B cell (primary cell): ENCODE measurements around the gene PHPT1. TPM values are rescaled to one million over a fixed set of nuclear protein-coding genes. Genes with fewer than 3 reads are reported as not detected.

ENCODE experiments used
- ATAC-seq: fragments of 200-7000 bp; cut with Tn5 transposase; one replicate; pipeline ENCODE4 v1.10.0; 2021; ENCODE audit warnings: low read depth, mild to moderate bottlenecking, moderate number of reproducible peaks, moderate library complexity
- CTCF ChIA-PET: fragments of 350-600 bp; sonication (Branson Sonifier 250); formaldehyde crosslinking; loops from one replicate; lab custom pipeline; 2021; ENCODE audit warnings: antibody characterized with exemption, inconsistent platforms; lab: Charles Lee
- POLR2A ChIA-PET: fragments of 350-600 bp; sonication (Branson Sonifier 250); formaldehyde crosslinking; loops from one replicate; lab custom pipeline; 2021; ENCODE audit warnings: antibody characterized with exemption; lab: Charles Lee
- DNase-seq: peaks from one replicate; pipeline ENCODE4 v3.0.0; 2013
- H2AFZ ChIP-seq: 2 replicates; pipeline ENCODE4 v1.6.1; 2012; ENCODE audit warnings: mild to moderate bottlenecking, low read depth, low read length; ENCODE audit not compliant: insufficient read depth, poor library complexity, severe bottlenecking
- H3K27ac ChIP-seq, 2 donors: 1 replicate in 1 of 2; 2 replicates in 1 of 2; pipeline ENCODE4 v1.5.1; 2012 to 2013; ENCODE audit warnings: low read length in 2 of 2, mild to moderate bottlenecking in 2 of 2, moderate library complexity in 1 of 2
- H3K27me3 ChIP-seq, 4 experiments: fragments of 200-600 bp in 1 of 4; sonication (generic) in 1 of 4; replicated peaks in 1 of 4; 1 replicate in 2 of 4; 2 replicates in 2 of 4; pipeline versions ENCODE4 v1.6.1 to v1.7.0; 2013 to 2016; ENCODE audit warnings: low read length in 3 of 4, mild to moderate bottlenecking in 2 of 4, mixed read lengths in 1 of 4, moderate library complexity in 1 of 4; ENCODE audit not compliant: insufficient read depth in 4 of 4, control insufficient read depth in 3 of 4; ENCODE audit errors: control extremely low read depth in 1 of 4
- H3K36me3 ChIP-seq, 2 experiments: replicated peaks in 1 of 2; 1 replicate in 1 of 2; 2 replicates in 1 of 2; pipeline versions ENCODE4 v1.6.1 to v1.7.1; 2013; ENCODE audit warnings: low read length in 1 of 2; ENCODE audit not compliant: insufficient read depth in 2 of 2, control insufficient read depth in 1 of 2; ENCODE audit errors: control extremely low read depth in 1 of 2, extremely low read depth in 1 of 2
- H3K4me1 ChIP-seq, 2 donors: fragments of 200-600 bp in 1 of 2; sonication (generic) in 1 of 2; 1 replicate in 1 of 2; 2 replicates in 1 of 2; pipeline versions ENCODE4 v1.5.1 to v1.6.1; 2013 to 2017; ENCODE audit warnings: low read length in 2 of 2; ENCODE audit not compliant: control insufficient read depth in 2 of 2, insufficient read depth in 2 of 2
- H3K4me2 ChIP-seq: replicated peaks from 2 replicates; pipeline ENCODE3; 2012; ENCODE audit warnings: mild to moderate bottlenecking, low read depth, low read length; ENCODE audit not compliant: poor library complexity, severe bottlenecking
- H3K4me3 ChIP-seq, 5 experiments: fragments of 200-600 bp in 1 of 5; sonication (generic) in 1 of 5; 1 replicate in 3 of 5; 2 replicates in 2 of 5; pipeline versions ENCODE4 v1.5.1 to v1.7.0; 2011 to 2016; ENCODE audit warnings: low read length in 4 of 5, mild to moderate bottlenecking in 4 of 5, low read depth in 2 of 5, control low read depth in 1 of 5, moderate library complexity in 1 of 5; ENCODE audit not compliant: insufficient read depth in 1 of 5; ENCODE audit errors: control extremely low read depth in 1 of 5, extremely low read depth in 1 of 5
- H3K79me2 ChIP-seq: fragments of 200-600 bp; sonication (generic); one replicate; pipeline ENCODE4 v1.6.0; 2016; ENCODE audit warnings: low read length; ENCODE audit not compliant: control insufficient read depth, insufficient read depth
- H3K9ac ChIP-seq: fragments of 200-600 bp; sonication (generic); 2 replicates; pipeline ENCODE4 v1.6.1; 2017; ENCODE audit warnings: mild to moderate bottlenecking, low read length, moderate library complexity
- H3K9me3 ChIP-seq, 3 donors: one replicate each; pipeline versions ENCODE4 v1.6.1 to v1.7.1; 2013; ENCODE audit warnings: low read length in 2 of 3; ENCODE audit not compliant: control insufficient read depth in 2 of 3, insufficient read depth in 1 of 3; ENCODE audit errors: control extremely low read depth in 1 of 3
- H4K20me1 ChIP-seq: 2 replicates; pipeline ENCODE4 v1.6.0; 2012; ENCODE audit warnings: mild to moderate bottlenecking, low read length; ENCODE audit not compliant: insufficient read depth, control insufficient read depth, poor library complexity, severe bottlenecking
- H3K27ac Mint-ChIP-seq: one replicate; pipeline ENCODE4 v1.8.0; 2021; ENCODE audit warnings: mixed read lengths
- H3K27me3 Mint-ChIP-seq: one replicate; pipeline ENCODE4 v1.8.0; 2021; ENCODE audit warnings: mixed read lengths
- H3K4me1 Mint-ChIP-seq: one replicate; pipeline ENCODE4 v1.8.0; 2021; ENCODE audit warnings: mixed read lengths
- H3K4me3 Mint-ChIP-seq: one replicate; pipeline ENCODE4 v1.8.0; 2021; ENCODE audit warnings: mixed read lengths
- H3K9me3 Mint-ChIP-seq: one replicate; pipeline ENCODE4 v1.8.0; 2022; ENCODE audit warnings: mixed read lengths; ENCODE audit not compliant: insufficient read depth
- EZH2 ChIP-seq: IDR thresholded peaks from 2 replicates; pipeline ENCODE4 v1.6.1; 2012; ENCODE audit warnings: borderline replicate concordance, low read depth, mild to moderate bottlenecking, moderate library complexity, low read length; ENCODE audit not compliant: insufficient read depth, poor library complexity, severe bottlenecking
- WGBS: methylation state at CpG from one replicate; pipeline ENCODE4 v1.1.5; 2013; ENCODE audit warnings: missing lambda C conversion rate; ENCODE audit not compliant: insufficient coverage; 5-methylcytosine and 5-hydroxymethylcytosine counted together
- intact Hi-C: fragments of 100-400 bp; cut with micrococcal nuclease; formaldehyde crosslinking; loops from one replicate; pipeline ENCODE4 v1.10.0; 2022
- polyA plus RNA-seq: library from polyadenylated mRNA; depleted of rRNA; stranded (reverse); fragments of >200 nt; gene quantifications from 2 replicates; pipeline ENCODE4 v1.2.3, GENCODE V29; 2012
- total RNA-seq, 2 donors: library from RNA; stranded (reverse); fragments of 120-200 nt in 1 of 2; gene quantifications; 1 replicate in 1 of 2; 2 replicates in 1 of 2; pipeline versions ENCODE4 v1.2.3 to v1.2.4, GENCODE V29; 2013 to 2022
- TF ChIP-seq, protein P1 (sequence below): fragments of 200-600 bp; IDR thresholded peaks from one replicate; pipeline ENCODE4 v1.8.0; 2022; ENCODE audit warnings: antibody characterized with exemption, mild to moderate bottlenecking

PHPT1 gene
- total and polyA plus RNA-seq, 2 donors (not counting 1 experiment from before 2014, with no cell fraction given): 36.5 to 37.2 TPM

DNA sequence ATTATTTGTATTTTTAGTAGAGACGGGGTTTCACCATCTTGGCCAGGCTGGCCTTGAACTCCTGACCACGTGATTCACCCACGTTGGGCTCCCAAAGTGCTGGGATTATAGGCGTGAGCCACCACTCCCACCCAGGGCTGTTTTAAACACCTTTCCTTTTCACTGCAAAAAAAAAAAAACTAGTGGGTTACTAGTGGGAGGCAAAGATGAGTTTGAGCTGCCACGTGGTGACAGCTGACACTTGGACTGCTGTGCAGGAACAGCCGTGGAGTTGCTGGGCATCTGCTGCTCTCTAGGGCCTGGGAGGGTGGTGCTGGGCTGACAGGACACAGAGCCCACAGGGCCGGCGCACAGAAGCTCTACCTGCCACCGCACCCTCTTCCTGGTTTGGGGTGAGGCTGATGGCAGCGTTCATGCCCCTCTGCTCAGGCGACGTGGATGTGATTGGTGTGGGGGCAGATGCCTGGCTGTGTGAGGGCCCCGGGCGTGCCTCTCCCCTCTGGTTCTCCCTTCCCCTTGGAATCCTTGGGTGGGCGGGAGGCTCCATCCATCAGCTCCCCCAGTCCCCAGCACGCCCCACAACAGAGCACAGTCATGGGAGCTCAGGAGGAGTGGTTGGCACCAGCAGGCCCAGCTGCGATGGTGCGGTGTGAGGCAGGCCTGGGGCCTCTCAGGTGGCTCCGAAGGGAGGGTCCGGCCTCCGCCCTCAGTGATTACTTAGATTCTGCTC lies 24.5 kb upstream of the PHPT1 start:
- TF ChIP-seq, protein P1, sequence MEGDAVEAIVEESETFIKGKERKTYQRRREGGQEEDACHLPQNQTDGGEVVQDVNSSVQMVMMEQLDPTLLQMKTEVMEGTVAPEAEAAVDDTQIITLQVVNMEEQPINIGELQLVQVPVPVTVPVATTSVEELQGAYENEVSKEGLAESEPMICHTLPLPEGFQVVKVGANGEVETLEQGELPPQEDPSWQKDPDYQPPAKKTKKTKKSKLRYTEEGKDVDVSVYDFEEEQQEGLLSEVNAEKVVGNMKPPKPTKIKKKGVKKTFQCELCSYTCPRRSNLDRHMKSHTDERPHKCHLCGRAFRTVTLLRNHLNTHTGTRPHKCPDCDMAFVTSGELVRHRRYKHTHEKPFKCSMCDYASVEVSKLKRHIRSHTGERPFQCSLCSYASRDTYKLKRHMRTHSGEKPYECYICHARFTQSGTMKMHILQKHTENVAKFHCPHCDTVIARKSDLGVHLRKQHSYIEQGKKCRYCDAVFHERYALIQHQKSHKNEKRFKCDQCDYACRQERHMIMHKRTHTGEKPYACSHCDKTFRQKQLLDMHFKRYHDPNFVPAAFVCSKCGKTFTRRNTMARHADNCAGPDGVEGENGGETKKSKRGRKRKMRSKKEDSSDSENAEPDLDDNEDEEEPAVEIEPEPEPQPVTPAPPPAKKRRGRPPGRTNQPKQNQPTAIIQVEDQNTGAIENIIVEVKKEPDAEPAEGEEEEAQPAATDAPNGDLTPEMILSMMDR: no peak
- TF ChIP-seq EZH2: no peak
- intact Hi-C loops: no loop called here
- H3K9me3 ChIP-seq: no peaks in the 10 kb centered on the region
- Mint-ChIP-seq H3K9me3 (no peaks in the 10 kb centered on the region), H3K4me3 (no peak overlapping the region), H3K4me1 (peaks cover 5% of the 10 kb centered on the region), H3K27ac (no peak overlapping the region), H3K27me3 (no peaks in the 10 kb centered on the region)
- H3K36me3 ChIP-seq: peaks cover 2 to 31% of the 10 kb centered on the region in 2 experiments
- no peak overlapping the region for H3K4me3 ChIP-seq
- DNase-seq (no peak), ATAC-seq (no peak)
- no peak overlapping the region for H2AFZ ChIP-seq
- WGBS: 98% methylated on average over 9 of the region's 21 CpGs
- no peaks in the 10 kb centered on the region for H3K27me3 ChIP-seq
- no peak overlapping the region for H3K4me2 ChIP-seq
- peaks cover 4% of the 10 kb centered on the region for H3K79me2 ChIP-seq
- ChIA-PET POLR2A (no interaction called here), CTCF (interaction anchor here (1.4 kb wide), 1 partner anchor 18 kb away, joined by 4 read pairs; the partner anchor contains the start of gene AJM1)
- no peak overlapping the region for H3K27ac ChIP-seq
- no peak overlapping the region for H3K9ac ChIP-seq
- peaks cover 0 to 4% of the 10 kb centered on the region in 2 donors for H3K4me1 ChIP-seq
- H4K20me1 ChIP-seq: peaks cover 28% of the 10 kb centered on the region
